Suppressor macrophage treated with lipopolysaccharide for 4 hours (primary cell): ENCODE results near the gene RNU1-3.

Experiments used
- DNase-seq: peaks from one replicate; pipeline ENCODE4 v3.0.0-alpha.2; 2020

Gene RNU1-3

GRCh38 chr1:16617114-16617631, 49.6 kb downstream of the RNU1-3 start:
- DNase-seq, result no peak
